IMR-90 (cell line): ENCODE results near the gene KDM2A. TPM values are rescaled to one million over a fixed set of nuclear protein-coding genes. Genes with fewer than 3 reads are reported as not detected.

Experiments
- ATAC-seq: fragments of 200-7000 bp; cut with Tn5 transposase; 2 replicates; pipeline ENCODE4 v1.9.1; 2020; ENCODE audit warnings: low read depth, mild to moderate bottlenecking, moderate library complexity
- BruUV-seq: library from RNA; stranded (reverse); fragments of 400-500 nt; replicated peaks from 2 replicates; lab custom pipeline; 2021; lab: Mats Ljungman, UMichigan
- CTCF ChIA-PET: fragments of 300-600 bp; formaldehyde crosslinking; extraction: SDS; loops from one replicate; lab custom pipeline; 2021; ENCODE audit warnings: antibody characterized with exemption; lab: Yijun Ruan, JAX
- POLR2A ChIA-PET: fragments of 300-600 bp; sonication (Branson Sonifier 250); formaldehyde crosslinking; loops from one replicate; lab custom pipeline; 2022; ENCODE audit warnings: antibody characterized with exemption; ENCODE audit not compliant: unreplicated experiment; lab: Charles Lee
- DNase-seq: peaks from one replicate; pipeline ENCODE4 v3.0.0; 2013
- H2AFZ ChIP-seq: replicated peaks from 2 replicates; pipeline ENCODE3; 2013; ENCODE audit warnings: low read length, mild to moderate bottlenecking; ENCODE audit not compliant: poor library complexity
- H2AK5ac ChIP-seq: 2 replicates; pipeline ENCODE4 v1.6.1; 2013; ENCODE audit warnings: low read depth, low read length, inconsistent platforms
- H2AK9ac ChIP-seq: replicated peaks from 2 replicates; pipeline ENCODE3; 2013; ENCODE audit warnings: mild to moderate bottlenecking, low read depth, low read length, moderate library complexity; ENCODE audit not compliant: poor library complexity
- H2BK120ac ChIP-seq: 2 replicates; pipeline ENCODE4 v1.6.1; 2013; ENCODE audit warnings: low read depth, low read length, inconsistent platforms
- H2BK15ac ChIP-seq: 3 replicates; pipeline ENCODE4 v1.6.1; 2013; ENCODE audit warnings: low read depth, low read length, inconsistent platforms
- H2BK20ac ChIP-seq: 2 replicates; pipeline ENCODE4 v1.6.1; 2013; ENCODE audit warnings: low read depth, mild to moderate bottlenecking, inconsistent platforms, low read length, moderate library complexity
- H2BK5ac ChIP-seq: 2 replicates; pipeline ENCODE4 v1.6.1; 2013; ENCODE audit warnings: mild to moderate bottlenecking, low read depth, low read length, inconsistent platforms; ENCODE audit not compliant: poor library complexity, severe bottlenecking
- H3K14ac ChIP-seq: replicated peaks from 2 replicates; pipeline ENCODE4 v1.6.1; 2013; ENCODE audit warnings: low read depth, low read length, inconsistent platforms
- H3K18ac ChIP-seq: 2 replicates; pipeline ENCODE4 v1.6.1; 2013; ENCODE audit warnings: low read depth, low read length, control low read depth
- H3K23ac ChIP-seq: 2 replicates; pipeline ENCODE4 v1.6.1; 2013; ENCODE audit warnings: low read depth, low read length, inconsistent platforms
- H3K27ac ChIP-seq: 2 replicates; pipeline ENCODE4 v1.5.1; 2013; ENCODE audit warnings: mild to moderate bottlenecking, control low read depth, low read length; ENCODE audit not compliant: insufficient read depth
- H3K27me3 ChIP-seq: 2 replicates; pipeline ENCODE4 v1.6.1; 2013; ENCODE audit warnings: low read length; ENCODE audit not compliant: control insufficient read depth, insufficient read depth
- H3K36me3 ChIP-seq: 2 replicates; pipeline ENCODE4 v1.6.1; 2013; ENCODE audit warnings: low read length, mixed read lengths; ENCODE audit not compliant: control insufficient read depth, insufficient read depth
- H3K4ac ChIP-seq: 2 replicates; pipeline ENCODE4 v1.6.1; 2013; ENCODE audit warnings: low read depth, low read length, inconsistent platforms
- H3K4me1 ChIP-seq: 2 replicates; pipeline ENCODE4 v1.6.1; 2013; ENCODE audit warnings: low read length, mixed read lengths; ENCODE audit not compliant: control insufficient read depth, insufficient read depth
- H3K4me2 ChIP-seq: 2 replicates; pipeline ENCODE4 v1.6.1; 2013; ENCODE audit warnings: low read depth, mild to moderate bottlenecking, control low read depth, low read length, moderate library complexity
- H3K4me3 ChIP-seq: 2 replicates; pipeline ENCODE4 v1.5.1; 2013; ENCODE audit warnings: low read depth, mild to moderate bottlenecking, control low read depth, low read length, moderate library complexity; ENCODE audit not compliant: insufficient read depth
- H3K56ac ChIP-seq: 2 replicates; pipeline ENCODE4 v1.6.1; 2013; ENCODE audit warnings: low read length, inconsistent platforms; ENCODE audit not compliant: insufficient read depth; ENCODE audit errors: extremely low read depth
- H3K79me1 ChIP-seq, 2 experiments: 2 replicates each; pipeline ENCODE4 v1.6.1; 2013; ENCODE audit warnings: low read length in 2 of 2, inconsistent platforms in 1 of 2, low read depth in 1 of 2
- H3K9ac ChIP-seq: 2 replicates; pipeline ENCODE4 v1.6.1; 2013; ENCODE audit warnings: low read depth, low read length, control low read depth
- H3K9me1 ChIP-seq: 2 replicates; pipeline ENCODE4 v1.6.1; 2013; ENCODE audit warnings: low read length, inconsistent platforms; ENCODE audit not compliant: insufficient read depth
- H3K9me3 ChIP-seq: 2 replicates; pipeline ENCODE4 v1.6.1; 2013; ENCODE audit warnings: low read length; ENCODE audit not compliant: control insufficient read depth, insufficient read depth
- H4K20me1 ChIP-seq: 2 replicates; pipeline ENCODE4 v1.6.1; 2013; ENCODE audit warnings: low read length, inconsistent platforms; ENCODE audit not compliant: insufficient read depth
- H4K5ac ChIP-seq: 2 replicates; pipeline ENCODE4 v1.6.1; 2013; ENCODE audit warnings: mild to moderate bottlenecking, low read depth, low read length, control low read depth
- H4K8ac ChIP-seq, 2 experiments: 2 replicates each; pipeline ENCODE4 v1.6.1; 2013; ENCODE audit warnings: low read depth in 2 of 2, low read length in 2 of 2, control low read depth in 1 of 2, inconsistent platforms in 1 of 2
- H4K91ac ChIP-seq: 2 replicates; pipeline ENCODE4 v1.6.1; 2013; ENCODE audit warnings: low read depth, low read length, inconsistent platforms; ENCODE audit not compliant: insufficient read depth
- RFX5 ChIP-seq: IDR thresholded peaks from 2 replicates; pipeline ENCODE4 v1.8.0; 2012; ENCODE audit warnings: low read depth, mild to moderate bottlenecking, low read length, moderate library complexity
- WGBS, 2 experiments: methylation state at CpG; one replicate each; pipeline versions ENCODE4 v1.1.5 to v1.1.7; 2013; ENCODE audit warnings: missing lambda C conversion rate in 2 of 2; ENCODE audit not compliant: insufficient read length in 1 of 2; ENCODE audit errors: extremely low coverage in 2 of 2; 5-methylcytosine and 5-hydroxymethylcytosine counted together
- dilution Hi-C: fragments of 300-500 bp; cut with HindIII; formaldehyde crosslinking; loops from one replicate; pipeline ENCODE4 v1.14.3; 2018; ENCODE audit warnings: low sequenced_read_pairs; ENCODE audit not compliant: unreplicated experiment
- in situ Hi-C: fragments of 300-500 bp; cut with MboI; formaldehyde crosslinking; loops from 3 replicates; pipeline ENCODE4 v1.14.3; 2019; ENCODE audit warnings: low sequenced_read_pairs, inconsistent platforms, mixed read lengths
- intact Hi-C: fragments of 100-400 bp; cut with micrococcal nuclease; formaldehyde crosslinking; loops from 2 replicates; pipeline ENCODE4 v1.10.0; 2022
- polyA plus RNA-seq, 3 experiments: library from polyadenylated mRNA; depleted of rRNA; stranded (reverse); fragments of >200 nt; gene quantifications; 2 replicates each; pipeline ENCODE4 v1.2.3, GENCODE V29; 2012; ENCODE audit warnings: low replicate concordance in 1 of 3
- total RNA-seq: library from RNA; depleted of rRNA; stranded (reverse); fragments of >200 nt; gene quantifications from 2 replicates; pipeline ENCODE4 v1.2.3, GENCODE V29; 2012

KDM2A gene
- total and polyA plus RNA-seq, 2 of the 4 experiments (the other 2 are of a cell fraction), result 26.7 to 42.6 TPM

GRCh38 chr11:67095214-67095507 lies 23.9 kb upstream of the KDM2A start:
- Histone ChIP-seq H3K23ac (no peak overlapping the region), H3K79me1 (no peaks in the 10 kb centered on the region), H2BK5ac (no peak overlapping the region), H3K4me2 (no peak overlapping the region), H2BK20ac (no peak overlapping the region), H2AK5ac (no peak overlapping the region), H3K56ac (no peak overlapping the region), H3K18ac (no peak overlapping the region), H3K27ac (no peak overlapping the region), H2AK9ac (no peak overlapping the region), H3K4ac (no peak overlapping the region), H3K27me3 (peaks cover 9% of the 10 kb centered on the region), H2BK15ac (no peak overlapping the region), H2AFZ (no peak overlapping the region), H4K8ac (no peak overlapping the region), H2BK120ac (no peak overlapping the region), H3K4me1 (no peaks in the 10 kb centered on the region), H4K20me1 (no peaks in the 10 kb centered on the region), H3K9me1 (no peaks in the 10 kb centered on the region; the same call in 1 of the 2 replicates), H3K9me3 (no peaks in the 10 kb centered on the region), H4K5ac (no peak overlapping the region), H4K91ac (no peak overlapping the region), H3K4me3 (no peak overlapping the region), H3K14ac (no peak overlapping the region), H3K36me3 (no peaks in the 10 kb centered on the region), H3K9ac (no peak overlapping the region)
- no peak for TF ChIP-seq RFX5
- BruUV-seq, result no TSS peak
- POLR2A ChIA-PET, result no interaction called here
- ATAC-seq (no peak), DNase-seq (no peak)
- 50% methylated on average over 1 of the region's 1 CpG; no CpG with 5 or more reads in 1 of the 2 experiments for WGBS, 2 experiments
- dilution Hi-C loops (no loop called here), in situ Hi-C loops (no loop called here), intact Hi-C loops (no loop called here)
- CTCF ChIA-PET, result no interaction called here
